ENCODE data around the gene UBQLN3. TPM values are rescaled to one million over a fixed set of nuclear protein-coding genes. Genes with fewer than 3 reads are reported as not detected.

UBQLN3 gene
- total and polyA plus RNA-seq, 2 of the 13 experiments (the other 11 are each of a cell fraction or from before 2014, with no cell fraction given): 0.08 TPM; not detected in 1

- CTCF ChIA-PET (ENCODE audit: low intra/inter-chr PET ratio, low total read pairs): no interaction called here
Measured at GRCh38 chr11:5508605-5509004, 1.2 kb downstream of the UBQLN3 start.

GRCh38 chr11:5507933-5508305 lies 1.8 kb downstream of the UBQLN3 start:
- BruUV-seq (replicated peaks): no TSS peak
- Histone ChIP-seq H2AFZ (ENCODE audit: low read length) (no peak overlapping the region), H4K20me1 (ENCODE audit: insufficient read depth, low read length) (no peaks in the 10 kb centered on the region), H3K4me2 (ENCODE audit: low read depth, low read length) (no peak overlapping the region), H3K36me3 (replicated peaks in 1 of 2; ENCODE audit: control insufficient read depth in 1 of 2, insufficient read depth in 2 of 2, low read length in 2 of 2) (no peaks in the 10 kb centered on the region), H3K4me1 (ENCODE audit: insufficient read depth, low read length) (no peaks in the 10 kb centered on the region), H3K27ac (ENCODE audit: extremely low read length, insufficient read depth, low read length) (no peak overlapping the region), H3K9me3 (ENCODE audit: low read length) (no peaks in the 10 kb centered on the region), H3K9ac (ENCODE audit: insufficient read depth, low read depth, low read length) (no peak overlapping the region), H3K79me2 (ENCODE audit: insufficient read depth, low read length) (no peaks in the 10 kb centered on the region), H3K4me3 (replicated peaks in 1 of 3; ENCODE audit: insufficient read depth in 1 of 3, low read depth in 2 of 3, low read length in 3 of 3) (no peak overlapping the region), H3K27me3 (ENCODE audit: control insufficient read depth in 1 of 2, insufficient read depth in 2 of 2, low read length in 2 of 2) (peaks cover 0 to 10% of the 10 kb centered on the region in 2 experiments; a peak in 3 of 5 replicates)
- intact Hi-C loops (cut with micrococcal nuclease; ENCODE audit: unreplicated experiment): no loop called here
- in situ Hi-C loops (cut with HindIII; ENCODE audit: extremely low pct_ligation_motif_present, low pct_unique_long_range_greater_than_20kb): no loop called here
- no peak for DNase-seq (ENCODE audit: low spot score)
- 7% methylated on average over 2 of the region's 6 CpGs for WGBS (ENCODE audit: low lambda C conversion rate)
- no peak for ATAC-seq
- ChIA-PET POLR2A (no interaction called here), CTCF (ENCODE audit: low intra/inter-chr PET ratio, low total read pairs) (no interaction called here)
- FAIRE-seq: no peak
- TF ChIP-seq ZFP41 (CRISPR knock-in tag; IDR thresholded peaks at IDR 0.05; ENCODE audit: borderline replicate concordance) (no peak), ZHX2 (IDR thresholded peaks at IDR 0.05; ENCODE audit: low read depth) (no peak), ZHX2 (CRISPR knock-in tag; IDR thresholded peaks at IDR 0.05; ENCODE audit: borderline replicate concordance) (no peak), ZNF740 (CRISPR knock-in tag; IDR thresholded peaks at IDR 0.05) (no peak), ZNF331 (CRISPR knock-in tag; IDR thresholded peaks at IDR 0.05) (no peak), HINFP (CRISPR knock-in tag; IDR thresholded peaks at IDR 0.05; ENCODE audit: low read depth) (no peak), ZBTB37 (CRISPR knock-in tag; IDR thresholded peaks at IDR 0.05) (no peak), ZNF101 (CRISPR knock-in tag; IDR thresholded peaks at IDR 0.05; ENCODE audit: borderline replicate concordance, low read depth) (no peak)

More at GRCh38 chr11:5508605-5509004, 1.2 kb downstream of the UBQLN3 start:
- in situ Hi-C loops (cut with HindIII; ENCODE audit: extremely low pct_ligation_motif_present, low pct_unique_long_range_greater_than_20kb): no loop called here
- Histone ChIP-seq H3K36me3 (replicated peaks in 1 of 2; ENCODE audit: control insufficient read depth in 1 of 2, insufficient read depth in 2 of 2, low read length in 2 of 2) (no peaks in the 10 kb centered on the region), H3K9me3 (ENCODE audit: low read length) (no peaks in the 10 kb centered on the region), H3K4me1 (ENCODE audit: insufficient read depth, low read length) (no peaks in the 10 kb centered on the region), H3K27ac (ENCODE audit: extremely low read length, insufficient read depth, low read length) (no peak overlapping the region), H3K4me3 (replicated peaks in 1 of 3; ENCODE audit: insufficient read depth in 1 of 3, low read depth in 2 of 3, low read length in 3 of 3) (no peak overlapping the region), H3K79me2 (ENCODE audit: insufficient read depth, low read length) (no peaks in the 10 kb centered on the region), H2AFZ (ENCODE audit: low read length) (no peak overlapping the region), H4K20me1 (ENCODE audit: insufficient read depth, low read length) (no peaks in the 10 kb centered on the region), H3K27me3 (ENCODE audit: control insufficient read depth in 1 of 2, insufficient read depth in 2 of 2, low read length in 2 of 2) (peaks cover 0 to 10% of the 10 kb centered on the region in 2 experiments; a peak in 3 of 5 replicates), H3K9ac (ENCODE audit: insufficient read depth, low read depth, low read length) (no peak overlapping the region), H3K4me2 (ENCODE audit: low read depth, low read length) (no peak overlapping the region)
- DNase-seq (ENCODE audit: low spot score) (peak; percentile 18), ATAC-seq (peak; percentile 93), FAIRE-seq (no peak)
- no TSS peak for BruUV-seq (replicated peaks)
- intact Hi-C loops (cut with micrococcal nuclease; ENCODE audit: unreplicated experiment): no loop called here
- POLR2A ChIA-PET: no interaction called here
- WGBS (ENCODE audit: low lambda C conversion rate): 0% methylated on average over 3 of the region's 8 CpGs
- peak; percentile 51 for TF ChIP-seq TEAD3 (CRISPR knock-in tag; optimal IDR thresholded peaks at IDR 0.05; ENCODE audit: borderline replicate concordance)
- no peak for TF ChIP-seq FOXA1 (IDR thresholded peaks at IDR 0.05)
- TF ChIP-seq FOXA1 (CRISPR knock-in tag; IDR thresholded peaks at IDR 0.05): peak; percentile 81
- TF ChIP-seq SCMH1 (CRISPR knock-in tag; IDR thresholded peaks at IDR 0.05; ENCODE audit: borderline replicate concordance): no peak
